HepG2 (cell line): ENCODE measurements around the gene ASB3. TPM values are rescaled to one million over a fixed set of nuclear protein-coding genes. Genes with fewer than 3 reads are reported as not detected.

Experiments used
- HHEX ChIP-seq: IDR thresholded peaks from 2 replicates; pipeline ENCODE4 v1.6.1; 2016; ENCODE audit warnings: control low read depth
- HNRNPL ChIP-seq: fragments of 200-400 bp; formaldehyde crosslinking; IDR thresholded peaks from 2 replicates; pipeline ENCODE4 v1.6.1; 2017; ENCODE audit warnings: mild to moderate bottlenecking, low read depth, low read length
- NFE2L2 ChIP-seq: fragments of 150-350 bp; IDR thresholded peaks from 2 replicates; pipeline ENCODE4 v1.6.1; 2014; ENCODE audit warnings: low read length
- SMARCE1 ChIP-seq: fragments of 450-650 bp; IDR thresholded peaks from 2 replicates; pipeline ENCODE4 v1.6.1; 2017; ENCODE audit warnings: borderline replicate concordance
- ZNF614 ChIP-seq: IDR thresholded peaks from 2 replicates; pipeline ENCODE4 v1.6.1; 2018; ENCODE audit warnings: missing biosample characterization, missing genetic modification reagents, inconsistent platforms, borderline replicate concordance
- polyA plus RNA-seq, 8 experiments: library from polyadenylated mRNA; depleted of rRNA in 3 of 8; stranded (reverse) in 7 of 8; unstranded in 1 of 8; fragments of >200 nt; fragmentation: Illumina TruSeq in 4 of 8; extraction: Trizol in 4 of 8; gene quantifications; 2 replicates each; pipeline versions ENCODE4 v1.2.1 to v1.2.3, GENCODE V29; 2011 to 2016; ENCODE audit warnings: low read depth in 4 of 8, missing spikeins in 1 of 8, mixed read lengths in 1 of 8; ENCODE audit not compliant: insufficient read depth in 1 of 8
- total RNA-seq, 5 experiments: library from RNA; depleted of rRNA; stranded (reverse); fragments of >200 nt; fragmentation: Illumina TruSeq; extraction: Trizol; gene quantifications; 2 replicates each; pipeline ENCODE4 v1.2.3, GENCODE V29; 2016; ENCODE audit warnings: low read depth in 1 of 5
- TF ChIP-seq, protein P1 (sequence below): IDR thresholded peaks from 2 replicates; pipeline ENCODE4 v1.6.1; 2016; ENCODE audit warnings: low read depth, missing genetic modification reagents, missing compliant biosample characterization
- TF ChIP-seq, protein P2 (sequence below): IDR thresholded peaks from 2 replicates; pipeline ENCODE4 v1.6.1; 2016; ENCODE audit warnings: missing genetic modification reagents, missing compliant biosample characterization
- TF ChIP-seq, protein P3 (sequence below): sonication (generic); formaldehyde crosslinking; IDR thresholded peaks from 2 replicates; pipeline ENCODE4 v1.4.0; 2020; ENCODE audit warnings: missing genetic modification reagents, mild to moderate bottlenecking, borderline replicate concordance

Gene ASB3
- total and polyA plus RNA-seq, 2 of the 13 experiments (the other 11 are each of a cell fraction or from before 2014, with no cell fraction given): 40.1 to 41.8 TPM

DNA sequence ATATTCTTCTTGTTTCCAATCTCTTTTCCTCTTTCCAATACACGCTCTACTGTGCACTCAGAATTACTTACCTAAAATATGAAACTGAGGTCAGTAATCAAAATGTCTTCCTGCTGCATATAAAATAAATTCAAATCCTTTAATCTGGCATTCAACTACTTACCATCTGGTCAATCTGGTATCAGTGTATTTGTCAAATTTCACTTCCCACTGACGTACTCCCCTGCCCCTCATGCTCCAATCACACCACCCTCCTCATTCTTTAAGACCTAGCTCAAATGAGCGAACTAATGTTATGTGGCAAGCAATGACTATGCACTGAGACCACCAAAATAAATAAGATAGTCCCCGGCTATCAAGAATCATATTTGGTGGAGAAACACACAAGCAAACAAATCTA is 6.7 kb downstream of the ASB3 start (continued):
- TF ChIP-seq, protein P1, sequence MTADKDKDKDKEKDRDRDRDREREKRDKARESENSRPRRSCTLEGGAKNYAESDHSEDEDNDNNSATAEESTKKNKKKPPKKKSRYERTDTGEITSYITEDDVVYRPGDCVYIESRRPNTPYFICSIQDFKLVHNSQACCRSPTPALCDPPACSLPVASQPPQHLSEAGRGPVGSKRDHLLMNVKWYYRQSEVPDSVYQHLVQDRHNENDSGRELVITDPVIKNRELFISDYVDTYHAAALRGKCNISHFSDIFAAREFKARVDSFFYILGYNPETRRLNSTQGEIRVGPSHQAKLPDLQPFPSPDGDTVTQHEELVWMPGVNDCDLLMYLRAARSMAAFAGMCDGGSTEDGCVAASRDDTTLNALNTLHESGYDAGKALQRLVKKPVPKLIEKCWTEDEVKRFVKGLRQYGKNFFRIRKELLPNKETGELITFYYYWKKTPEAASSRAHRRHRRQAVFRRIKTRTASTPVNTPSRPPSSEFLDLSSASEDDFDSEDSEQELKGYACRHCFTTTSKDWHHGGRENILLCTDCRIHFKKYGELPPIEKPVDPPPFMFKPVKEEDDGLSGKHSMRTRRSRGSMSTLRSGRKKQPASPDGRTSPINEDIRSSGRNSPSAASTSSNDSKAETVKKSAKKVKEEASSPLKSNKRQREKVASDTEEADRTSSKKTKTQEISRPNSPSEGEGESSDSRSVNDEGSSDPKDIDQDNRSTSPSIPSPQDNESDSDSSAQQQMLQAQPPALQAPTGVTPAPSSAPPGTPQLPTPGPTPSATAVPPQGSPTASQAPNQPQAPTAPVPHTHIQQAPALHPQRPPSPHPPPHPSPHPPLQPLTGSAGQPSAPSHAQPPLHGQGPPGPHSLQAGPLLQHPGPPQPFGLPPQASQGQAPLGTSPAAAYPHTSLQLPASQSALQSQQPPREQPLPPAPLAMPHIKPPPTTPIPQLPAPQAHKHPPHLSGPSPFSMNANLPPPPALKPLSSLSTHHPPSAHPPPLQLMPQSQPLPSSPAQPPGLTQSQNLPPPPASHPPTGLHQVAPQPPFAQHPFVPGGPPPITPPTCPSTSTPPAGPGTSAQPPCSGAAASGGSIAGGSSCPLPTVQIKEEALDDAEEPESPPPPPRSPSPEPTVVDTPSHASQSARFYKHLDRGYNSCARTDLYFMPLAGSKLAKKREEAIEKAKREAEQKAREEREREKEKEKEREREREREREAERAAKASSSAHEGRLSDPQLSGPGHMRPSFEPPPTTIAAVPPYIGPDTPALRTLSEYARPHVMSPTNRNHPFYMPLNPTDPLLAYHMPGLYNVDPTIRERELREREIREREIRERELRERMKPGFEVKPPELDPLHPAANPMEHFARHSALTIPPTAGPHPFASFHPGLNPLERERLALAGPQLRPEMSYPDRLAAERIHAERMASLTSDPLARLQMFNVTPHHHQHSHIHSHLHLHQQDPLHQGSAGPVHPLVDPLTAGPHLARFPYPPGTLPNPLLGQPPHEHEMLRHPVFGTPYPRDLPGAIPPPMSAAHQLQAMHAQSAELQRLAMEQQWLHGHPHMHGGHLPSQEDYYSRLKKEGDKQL (CRISPR knock-in tag): no peak
- no peak for TF ChIP-seq ZNF614 (CRISPR knock-in tag)
- no peak for TF ChIP-seq NFE2L2
- TF ChIP-seq, protein P2, sequence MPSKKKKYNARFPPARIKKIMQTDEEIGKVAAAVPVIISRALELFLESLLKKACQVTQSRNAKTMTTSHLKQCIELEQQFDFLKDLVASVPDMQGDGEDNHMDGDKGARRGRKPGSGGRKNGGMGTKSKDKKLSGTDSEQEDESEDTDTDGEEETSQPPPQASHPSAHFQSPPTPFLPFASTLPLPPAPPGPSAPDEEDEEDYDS (CRISPR knock-in tag): no peak
- TF ChIP-seq, protein P3, sequence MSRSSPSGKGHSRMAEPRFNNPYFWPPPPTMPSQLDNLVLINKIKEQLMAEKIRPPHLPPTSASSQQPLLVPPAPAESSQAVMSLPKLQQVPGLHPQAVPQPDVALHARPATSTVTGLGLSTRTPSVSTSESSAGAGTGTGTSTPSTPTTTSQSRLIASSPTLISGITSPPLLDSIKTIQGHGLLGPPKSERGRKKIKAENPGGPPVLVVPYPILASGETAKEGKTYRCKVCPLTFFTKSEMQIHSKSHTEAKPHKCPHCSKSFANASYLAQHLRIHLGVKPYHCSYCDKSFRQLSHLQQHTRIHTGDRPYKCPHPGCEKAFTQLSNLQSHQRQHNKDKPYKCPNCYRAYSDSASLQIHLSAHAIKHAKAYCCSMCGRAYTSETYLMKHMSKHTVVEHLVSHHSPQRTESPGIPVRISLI (CRISPR knock-in tag): no peak
- no peak for TF ChIP-seq HHEX (CRISPR knock-in tag)
- TF ChIP-seq SMARCE1: no peak
- TF ChIP-seq HNRNPL: no peak
